Smooth muscle cell (in vitro differentiated cells): ENCODE measurements around the gene SCAF4. TPM values are rescaled to one million over a fixed set of nuclear protein-coding genes. Genes with fewer than 3 reads are reported as not detected.
"Not testable (repeated sequence)": the region's sequence is repeated elsewhere in the genome, so short reads cannot be mapped to it uniquely, and the experiment has no call there.

ENCODE experiments used
- DNase-seq: peaks from one replicate; lab custom pipeline; 2025; ENCODE audit not compliant: unreplicated experiment; lab: John Stamatoyannopoulos, UW
- H2AFZ ChIP-seq: fragments of 200-600 bp; sonication (generic); 2 replicates; pipeline ENCODE4 v1.6.0; 2016; ENCODE audit warnings: antibody characterized with exemption, low read depth, mild to moderate bottlenecking
- H3F3A ChIP-seq: fragments of 200-600 bp; sonication (generic); 2 replicates; pipeline ENCODE4 v1.6.0; 2017; ENCODE audit warnings: antibody characterized with exemption, low read depth
- H3K27ac ChIP-seq: fragments of 200-600 bp; sonication (generic); 2 replicates; pipeline ENCODE4 v1.5.1; 2016; ENCODE audit warnings: low read depth, mild to moderate bottlenecking
- H3K27me3 ChIP-seq: fragments of 200-600 bp; sonication (generic); 2 replicates; pipeline ENCODE4 v1.6.1; 2016; ENCODE audit warnings: low read depth, mild to moderate bottlenecking
- H3K36me3 ChIP-seq: fragments of 200-600 bp; sonication (generic); 2 replicates; pipeline ENCODE4 v1.5.1; 2016; ENCODE audit warnings: low read depth
- H3K4me1 ChIP-seq: fragments of 200-600 bp; sonication (generic); 2 replicates; pipeline ENCODE4 v1.5.1; 2016; ENCODE audit warnings: low read depth
- H3K4me2 ChIP-seq: fragments of 200-600 bp; sonication (generic); 2 replicates; pipeline ENCODE4 v1.6.0; 2016; ENCODE audit warnings: mild to moderate bottlenecking
- H3K4me3 ChIP-seq: fragments of 200-600 bp; sonication (generic); 2 replicates; pipeline ENCODE4 v1.5.1; 2016; ENCODE audit warnings: mild to moderate bottlenecking
- H3K79me2 ChIP-seq: fragments of 200-600 bp; sonication (generic); 2 replicates; pipeline ENCODE4 v1.6.0; 2016; ENCODE audit warnings: low read depth, mild to moderate bottlenecking
- H3K9ac ChIP-seq: fragments of 200-600 bp; sonication (generic); 2 replicates; pipeline ENCODE4 v1.6.0; 2016; ENCODE audit warnings: low read depth
- H3K9me3 ChIP-seq: fragments of 200-600 bp; sonication (generic); replicated peaks from 2 replicates; pipeline ENCODE4 v1.5.1; 2016; ENCODE audit warnings: low read depth
- H4K20me1 ChIP-seq: fragments of 200-600 bp; sonication (generic); 2 replicates; pipeline ENCODE4 v1.6.0; 2016; ENCODE audit warnings: low read depth
- CTCF ChIP-seq: fragments of 200-600 bp; sonication (generic); IDR thresholded peaks from 2 replicates; pipeline ENCODE4 v1.5.1; 2017; ENCODE audit warnings: borderline replicate concordance, mild to moderate bottlenecking, antibody characterized with exemption; ENCODE audit not compliant: insufficient read depth, poor library complexity, severe bottlenecking
- WGBS: methylation state at CpG from one replicate; pipeline ENCODE4 v1.1.7; 2016; ENCODE audit warnings: low lambda C conversion rate; 5-methylcytosine and 5-hydroxymethylcytosine counted together
- polyA plus RNA-seq: library from polyadenylated mRNA; unstranded; fragments of >200 nt; fragmentation: Nextera tagmentation; extraction: Ambion mirVana; gene quantifications from 2 replicates; pipeline ENCODE4 v1.2.1, GENCODE V29; 2016
- total RNA-seq: library from RNA; depleted of rRNA; stranded (reverse); fragments of >200 nt; gene quantifications from 2 replicates; pipeline ENCODE4 v1.2.3, GENCODE V29; 2014

SCAF4 gene
- total and polyA plus RNA-seq, 2 experiments from 2014 or later, result 8.7 to 21.8 TPM

GRCh38 chr21:31667639-31668038 is 64.3 kb downstream of the SCAF4 start:
- H3K79me2 ChIP-seq, result peaks cover 26% of the 10 kb centered on the region
- H3K4me3 ChIP-seq, result no peak overlapping the region
- no peak overlapping the region for H2AFZ ChIP-seq
- no peaks in the 10 kb centered on the region for H3K36me3 ChIP-seq
- H3K9ac ChIP-seq, result no peak overlapping the region
- peak overlapping the region; percentile 27 for H3K27ac ChIP-seq
- peaks cover 25% of the 10 kb centered on the region for H3F3A ChIP-seq
- no peaks in the 10 kb centered on the region for H3K9me3 ChIP-seq
- peaks cover 49% of the 10 kb centered on the region for H4K20me1 ChIP-seq
- H3K4me2 ChIP-seq, result no peak overlapping the region
- H3K4me1 ChIP-seq, result no peaks in the 10 kb centered on the region
- no peak for TF ChIP-seq CTCF
- no peaks in the 10 kb centered on the region for H3K27me3 ChIP-seq
- DNase-seq, result no peak

- Histone ChIP-seq H3K4me3 (no peak overlapping the region), H3K4me1 (no peaks in the 10 kb centered on the region), H3F3A (peaks cover 25% of the 10 kb centered on the region), H4K20me1 (peaks cover 54% of the 10 kb centered on the region), H3K79me2 (peaks cover 32% of the 10 kb centered on the region), H2AFZ (no peak overlapping the region), H3K4me2 (no peak overlapping the region), H3K27ac (peak overlapping the region; percentile 27), H3K36me3 (no peaks in the 10 kb centered on the region), H3K9me3 (no peaks in the 10 kb centered on the region), H3K27me3 (no peaks in the 10 kb centered on the region), H3K9ac (no peak overlapping the region)
- WGBS, result 92% methylated on average over 5 of the region's 5 CpGs
- no peak for DNase-seq
- TF ChIP-seq CTCF, result no peak
Measured at GRCh38 chr21:31667132-31667531, 64.8 kb downstream of the SCAF4 start.

- TF ChIP-seq CTCF, result no peak
- Histone ChIP-seq H3K36me3 (no peaks in the 10 kb centered on the region), H3K9ac (no peak overlapping the region), H3K27ac (no peak overlapping the region), H4K20me1 (peaks cover 60% of the 10 kb centered on the region), H3K4me3 (no peak overlapping the region), H2AFZ (no peak overlapping the region), H3K4me2 (no peak overlapping the region), H3K27me3 (no peaks in the 10 kb centered on the region), H3K9me3 (no peaks in the 10 kb centered on the region), H3F3A (peaks cover 24% of the 10 kb centered on the region), H3K79me2 (peaks cover 38% of the 10 kb centered on the region), H3K4me1 (no peaks in the 10 kb centered on the region)
- 79% methylated on average over 5 of the region's 5 CpGs for WGBS
- DNase-seq, result no peak
Measured at GRCh38 chr21:31666445-31667010, 65.4 kb downstream of the SCAF4 start.

- H3K4me3 ChIP-seq, H3K4me1 ChIP-seq, H3K9ac ChIP-seq, H3K27ac ChIP-seq, H2AFZ ChIP-seq, H3K4me2 ChIP-seq, H3K9me3 ChIP-seq, DNase-seq, H3K36me3 ChIP-seq, H3K27me3 ChIP-seq: not testable (repeated sequence)
- WGBS, result 89% methylated on average over 4 of the region's 4 CpGs
- peaks cover 44% of the 10 kb centered on the region for H3K79me2 ChIP-seq
- peaks cover 67% of the 10 kb centered on the region for H4K20me1 ChIP-seq
- peaks cover 19% of the 10 kb centered on the region for H3F3A ChIP-seq
Measured at GRCh38 chr21:31665869-31666268, 66.0 kb downstream of the SCAF4 start.
